Astrocyte (in vitro differentiated cells and primary cell): ENCODE data around the gene ESRRA.
A peak's percentile ranks its signal among the peaks of the same experiment; 100 is the strongest.

ENCODE experiments used
- EZH2 ChIP-seq: IDR thresholded peaks from 2 replicates; pipeline ENCODE4 v1.6.1; 2012; ENCODE audit warnings: mild to moderate bottlenecking, low read length, inconsistent platforms; ENCODE audit not compliant: insufficient read depth
- TF ChIP-seq, protein P1 (sequence below): IDR thresholded peaks from 2 replicates; pipeline ENCODE4 v1.5.1; 2011; ENCODE audit warnings: low read depth, mild to moderate bottlenecking, inconsistent platforms, low read length, moderate library complexity; ENCODE audit not compliant: insufficient read depth

DNA sequence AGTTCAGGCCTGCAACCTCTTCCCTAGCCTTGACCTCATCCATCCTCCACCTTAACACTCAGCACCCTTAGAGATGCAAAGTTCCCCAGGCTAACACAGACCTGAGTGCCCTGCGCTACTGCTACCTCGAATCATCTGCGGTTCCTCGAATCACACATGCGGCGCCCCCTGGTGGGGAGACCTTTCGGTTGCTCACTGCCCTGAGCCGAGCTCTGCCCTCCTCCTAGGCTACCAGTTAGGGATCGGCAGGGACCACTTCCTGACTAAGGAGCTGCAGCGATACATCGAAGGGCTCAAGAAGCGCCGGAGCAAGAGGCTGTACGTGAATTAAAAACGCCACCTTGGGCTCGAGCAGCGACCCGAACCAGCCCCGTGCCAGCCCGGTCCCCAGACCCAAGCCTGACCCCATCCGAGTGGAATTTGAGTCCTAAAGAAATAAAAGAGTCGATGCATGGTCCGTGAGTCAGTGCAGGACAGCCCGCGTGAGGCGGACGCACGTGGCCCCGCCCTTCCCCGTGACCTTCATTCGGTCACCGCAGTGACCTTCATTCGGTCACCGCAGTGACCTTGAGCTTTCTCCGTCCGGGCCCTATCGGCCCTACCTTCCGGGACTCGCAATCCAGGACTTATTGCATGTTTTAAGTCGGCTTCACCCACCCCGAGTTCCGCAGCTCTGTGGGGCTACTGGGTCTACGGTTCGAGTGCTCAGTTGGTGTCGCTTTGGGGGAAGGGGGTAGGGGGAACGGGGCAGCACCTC lies 830 bp upstream of the ESRRA start:
- TF ChIP-seq, protein P1, sequence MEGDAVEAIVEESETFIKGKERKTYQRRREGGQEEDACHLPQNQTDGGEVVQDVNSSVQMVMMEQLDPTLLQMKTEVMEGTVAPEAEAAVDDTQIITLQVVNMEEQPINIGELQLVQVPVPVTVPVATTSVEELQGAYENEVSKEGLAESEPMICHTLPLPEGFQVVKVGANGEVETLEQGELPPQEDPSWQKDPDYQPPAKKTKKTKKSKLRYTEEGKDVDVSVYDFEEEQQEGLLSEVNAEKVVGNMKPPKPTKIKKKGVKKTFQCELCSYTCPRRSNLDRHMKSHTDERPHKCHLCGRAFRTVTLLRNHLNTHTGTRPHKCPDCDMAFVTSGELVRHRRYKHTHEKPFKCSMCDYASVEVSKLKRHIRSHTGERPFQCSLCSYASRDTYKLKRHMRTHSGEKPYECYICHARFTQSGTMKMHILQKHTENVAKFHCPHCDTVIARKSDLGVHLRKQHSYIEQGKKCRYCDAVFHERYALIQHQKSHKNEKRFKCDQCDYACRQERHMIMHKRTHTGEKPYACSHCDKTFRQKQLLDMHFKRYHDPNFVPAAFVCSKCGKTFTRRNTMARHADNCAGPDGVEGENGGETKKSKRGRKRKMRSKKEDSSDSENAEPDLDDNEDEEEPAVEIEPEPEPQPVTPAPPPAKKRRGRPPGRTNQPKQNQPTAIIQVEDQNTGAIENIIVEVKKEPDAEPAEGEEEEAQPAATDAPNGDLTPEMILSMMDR: peak; percentile 82
- TF ChIP-seq EZH2: no peak
